GM19328 (cell line): ENCODE results near the gene DLX3.

Experiments
- ATAC-seq: cut with Tn5 transposase; IDR thresholded peaks from one replicate; pipeline ENCODE4 v1.9.1; 2021; ENCODE audit warnings: mild to moderate bottlenecking, moderate library complexity; ENCODE audit not compliant: unreplicated experiment

DLX3 gene

DNA sequence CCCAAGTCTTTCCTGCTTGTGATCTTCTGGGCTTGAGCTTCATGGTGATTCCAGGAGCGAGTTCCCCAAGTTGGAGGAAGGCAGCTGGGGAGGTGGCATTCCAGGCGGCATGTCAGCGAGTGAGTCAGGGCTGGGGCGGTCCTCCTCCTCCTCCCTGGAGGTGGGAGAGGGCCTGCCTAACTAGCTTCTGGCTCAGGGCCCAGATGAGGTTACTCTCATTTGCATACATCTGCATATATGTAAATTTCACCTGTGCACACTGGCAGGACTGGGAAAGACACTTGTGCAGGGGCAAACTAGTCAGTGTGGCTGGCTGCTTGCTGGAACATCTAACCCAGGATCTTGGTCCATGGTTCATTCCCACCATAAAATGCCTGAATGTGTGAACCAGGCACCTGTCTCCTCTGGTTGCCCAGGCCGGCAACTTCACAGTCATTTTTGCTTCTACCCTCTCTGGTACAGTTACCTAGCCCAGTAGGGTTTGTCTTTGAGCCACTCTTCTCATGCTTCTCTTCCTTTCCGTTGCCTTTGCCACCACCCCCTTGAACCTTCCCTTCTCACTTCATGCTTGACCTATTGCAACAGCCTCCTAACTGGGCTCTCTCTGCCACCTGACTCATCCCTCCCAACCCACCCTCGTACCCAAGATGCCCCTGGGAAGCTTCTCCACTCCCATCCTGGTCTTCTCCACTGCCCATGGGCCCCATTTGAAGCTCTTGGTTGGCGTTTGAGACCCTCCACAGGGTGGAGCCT lies 35.7 kb downstream of the DLX3 start:
- no peak for ATAC-seq

DNA sequence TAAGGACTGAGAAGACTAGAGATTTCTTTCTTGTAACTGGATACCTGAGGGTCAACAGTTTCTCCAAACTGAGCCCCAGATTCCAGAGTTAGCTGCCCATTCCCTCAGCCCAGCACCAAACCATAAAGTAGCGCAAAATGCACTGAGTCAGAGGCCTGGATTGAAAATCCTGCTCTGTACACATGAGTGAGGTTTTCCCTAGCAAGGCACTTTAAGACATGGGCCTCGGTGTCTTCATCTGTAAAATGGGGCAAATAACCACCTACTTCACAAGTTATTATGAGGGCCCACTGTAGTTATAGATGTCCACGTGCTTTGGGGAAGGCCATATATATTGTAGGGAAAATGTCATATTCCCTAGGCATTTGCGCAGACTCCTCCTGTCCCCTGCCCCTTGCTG lies 36.3 kb downstream of the DLX3 start:
- no peak for ATAC-seq

DNA sequence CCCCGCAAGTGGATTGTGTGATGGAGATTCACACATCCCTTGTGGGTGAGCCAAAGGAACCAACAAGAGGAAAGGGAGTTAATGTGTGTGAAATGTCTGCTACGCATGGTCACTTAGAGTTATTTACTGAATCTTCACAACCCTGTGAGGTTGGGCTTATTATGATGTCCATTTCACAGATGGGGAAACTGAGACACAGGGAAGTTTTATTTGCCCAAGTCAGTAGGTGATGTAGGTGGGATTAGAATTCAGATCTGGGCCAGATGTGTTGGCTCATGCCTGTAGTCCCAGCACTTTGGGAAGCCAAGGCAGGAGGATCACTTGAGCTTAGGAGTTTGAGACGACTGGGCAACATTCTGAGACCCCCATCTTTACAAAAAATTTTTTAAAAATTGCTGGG lies 37.7 kb downstream of the DLX3 start:
- ATAC-seq = no peak

DNA sequence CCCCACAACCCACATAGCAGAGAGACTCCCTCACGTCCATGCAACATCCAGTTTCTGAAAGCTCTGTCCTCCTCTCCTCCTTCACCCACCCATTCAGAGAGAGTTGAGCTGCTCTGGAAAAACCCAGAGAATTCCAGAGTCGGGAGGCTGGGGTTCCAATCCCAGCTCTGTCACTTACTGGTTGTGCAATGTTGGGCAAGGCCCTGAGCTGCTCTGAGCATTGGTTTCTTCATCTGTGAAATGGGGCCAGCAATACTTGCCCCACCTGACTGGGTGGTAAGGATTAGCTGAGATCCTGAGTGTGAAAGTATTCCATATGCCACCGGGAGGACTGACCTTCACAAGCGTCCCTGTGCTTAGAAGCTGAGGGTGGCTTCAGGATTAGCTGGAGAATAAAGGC lies 38.2 kb downstream of the DLX3 start:
- ATAC-seq = no peak

DNA sequence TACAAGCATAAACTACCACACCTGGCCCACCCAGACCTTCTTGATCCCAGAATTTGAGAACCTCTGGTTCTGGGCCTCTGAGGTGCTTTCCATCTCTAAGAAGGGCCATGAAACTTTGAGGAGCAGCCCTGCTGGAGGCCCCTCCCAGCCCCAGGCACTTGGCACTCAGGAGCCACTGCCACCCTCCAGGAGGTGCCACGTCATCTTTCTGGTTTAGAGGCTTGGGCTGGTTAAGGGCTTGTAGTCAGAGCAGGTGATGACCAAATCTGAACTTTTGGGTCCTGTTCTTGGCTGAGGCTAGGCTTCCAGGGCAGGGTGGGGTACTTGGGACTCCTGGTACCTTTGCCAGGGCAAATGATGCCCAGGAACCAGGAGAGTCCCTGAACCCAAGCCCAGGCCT lies 39.9 kb downstream of the DLX3 start:
- ATAC-seq = no peak

DNA sequence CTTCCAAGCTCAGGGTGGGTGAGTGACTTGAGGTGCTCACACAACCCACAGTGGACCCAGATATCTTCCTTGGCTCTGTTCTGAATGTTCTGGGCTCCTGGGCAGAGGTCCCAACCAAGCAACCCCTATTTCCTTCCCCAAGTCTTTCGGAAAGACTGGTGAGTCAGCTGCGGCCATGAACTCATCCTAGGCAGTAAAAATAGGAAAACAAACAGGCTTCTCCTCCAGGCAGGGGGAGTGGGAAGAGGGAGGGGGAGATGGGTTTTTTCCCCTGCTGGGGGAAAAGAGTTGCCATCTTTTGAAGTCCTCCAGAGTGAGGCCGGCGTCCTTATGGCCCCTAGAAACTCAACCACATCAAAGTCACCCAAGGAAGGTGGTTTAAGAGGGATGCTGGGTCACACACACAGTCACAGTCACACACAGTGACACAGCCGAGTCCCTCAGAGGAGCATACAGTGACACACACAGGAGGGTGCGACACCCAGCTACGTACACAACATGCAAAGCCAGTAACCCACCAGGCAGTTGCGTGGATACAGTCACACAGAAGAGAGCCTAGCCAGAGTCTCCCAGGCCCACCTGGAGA lies 42.0 kb downstream of the DLX3 start:
- ATAC-seq = no peak

DNA sequence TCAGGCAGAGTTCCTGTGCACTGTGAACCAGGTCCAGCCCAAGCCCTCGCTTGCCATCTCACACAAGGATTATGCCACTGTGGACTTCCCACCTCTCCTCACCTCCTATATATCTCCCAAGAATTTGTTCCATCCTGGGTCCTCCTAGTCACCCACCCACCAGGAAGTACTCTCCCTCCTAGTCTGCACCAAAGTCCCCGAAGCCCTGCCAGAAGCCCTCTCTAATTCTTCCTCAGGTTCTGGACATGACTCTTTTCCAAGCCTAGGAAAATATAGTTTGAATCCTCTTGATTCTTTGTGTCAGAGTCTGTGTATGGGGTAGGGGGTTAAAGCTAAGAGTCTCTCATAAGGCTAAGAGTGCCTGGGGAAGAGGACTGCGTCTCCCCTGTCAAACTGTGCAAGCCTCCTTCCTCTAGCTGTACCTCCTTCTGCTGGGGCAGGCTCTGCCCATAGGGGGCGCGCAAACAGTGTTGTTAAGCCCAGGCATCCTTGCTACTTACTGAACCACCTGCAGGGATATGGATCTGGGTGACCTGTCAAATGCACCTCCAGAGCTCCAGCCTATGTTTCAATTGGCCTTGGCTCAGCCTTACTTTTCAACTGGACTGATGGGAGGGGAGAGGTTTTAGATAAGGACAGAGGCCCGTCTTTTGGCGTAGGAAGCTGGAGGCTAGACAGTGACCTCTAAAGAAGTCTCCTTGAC lies 42.7 kb downstream of the DLX3 start:
- no peak for ATAC-seq

DNA sequence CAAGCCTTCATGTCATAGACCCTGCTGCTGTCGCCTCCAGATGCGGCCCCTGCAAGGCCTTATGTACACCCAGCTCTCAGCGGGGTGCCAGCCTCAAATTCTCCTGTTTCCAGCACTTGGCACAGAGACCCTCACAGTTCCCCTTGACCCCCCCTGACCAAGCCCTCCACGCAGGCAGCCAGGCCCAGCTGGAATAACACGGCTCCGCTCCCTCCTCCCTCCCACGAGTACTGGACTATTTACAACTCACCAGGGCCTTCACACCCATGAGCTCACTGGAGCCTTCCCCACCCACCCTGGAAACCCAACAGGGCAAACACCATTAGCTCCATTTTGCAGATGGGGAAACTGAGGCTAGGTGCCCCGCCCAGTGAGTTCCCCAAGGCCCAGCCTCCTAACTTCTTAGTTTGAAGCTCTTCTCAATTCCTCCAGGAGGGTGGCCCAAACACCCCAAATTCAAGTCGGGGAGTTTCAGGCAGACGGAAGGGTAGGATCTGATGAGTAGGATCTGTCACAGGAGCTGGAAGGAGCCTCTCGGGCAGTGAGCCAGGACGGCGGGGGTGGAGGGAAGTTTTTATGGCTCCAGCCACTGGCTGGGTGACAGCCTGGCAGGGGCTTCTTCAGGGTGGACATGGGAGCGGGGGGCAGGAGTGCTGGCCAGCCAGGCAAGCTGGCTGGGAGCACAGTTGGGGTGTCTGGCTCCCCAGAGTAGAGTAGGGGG lies 43.5 kb downstream of the DLX3 start:
- ATAC-seq = no peak

DNA sequence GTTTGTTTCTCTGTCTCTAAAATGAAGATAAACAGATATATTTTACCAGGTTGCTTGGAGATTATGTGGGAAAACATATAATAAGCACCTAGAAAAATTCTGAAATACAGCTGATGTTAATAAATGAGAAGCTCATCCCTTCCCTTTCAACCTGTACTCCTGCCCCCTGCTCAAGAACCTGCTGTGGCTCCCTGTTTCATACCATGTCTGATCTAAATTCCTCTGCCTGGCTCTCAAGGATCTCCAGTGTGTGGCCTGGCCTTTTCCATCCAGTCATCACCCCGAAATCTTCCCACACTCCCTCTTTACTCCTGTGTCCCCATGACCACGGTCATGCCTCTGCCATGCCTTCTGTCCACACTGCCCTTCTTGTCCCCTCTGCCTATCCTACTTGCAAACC lies 45.4 kb downstream of the DLX3 start:
- no peak for ATAC-seq

DNA sequence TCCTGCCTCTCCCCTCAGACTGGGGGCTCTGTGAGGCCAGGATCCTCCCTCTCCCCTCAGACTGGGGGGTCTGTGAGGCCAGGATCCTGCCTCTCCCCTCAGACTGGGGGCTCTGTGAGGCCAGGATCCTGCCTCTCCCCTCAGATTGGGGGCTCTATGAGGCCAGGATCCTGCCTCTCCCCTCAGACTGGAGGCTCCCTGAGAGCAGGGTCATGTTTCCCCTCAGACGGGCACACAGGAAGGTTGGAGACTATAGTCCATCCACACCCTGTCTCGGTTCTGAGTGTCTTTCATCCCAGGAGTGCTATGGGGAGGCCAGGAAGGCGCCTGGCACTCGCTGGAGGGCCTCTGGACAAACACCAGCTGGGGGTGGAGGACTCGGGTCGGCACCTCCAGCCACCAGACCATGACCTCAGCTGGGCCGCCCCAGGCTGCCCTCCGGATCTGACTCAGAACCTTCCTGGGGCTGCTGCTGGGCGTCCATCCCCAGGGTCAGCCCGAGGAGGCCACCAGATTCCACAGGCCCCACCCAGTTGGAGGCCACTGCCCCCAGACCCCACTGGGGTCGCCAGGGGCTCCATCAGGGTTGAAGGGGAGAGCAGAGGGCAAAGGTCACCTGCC lies 48.0 kb downstream of the DLX3 start:
- no peak for ATAC-seq

DNA sequence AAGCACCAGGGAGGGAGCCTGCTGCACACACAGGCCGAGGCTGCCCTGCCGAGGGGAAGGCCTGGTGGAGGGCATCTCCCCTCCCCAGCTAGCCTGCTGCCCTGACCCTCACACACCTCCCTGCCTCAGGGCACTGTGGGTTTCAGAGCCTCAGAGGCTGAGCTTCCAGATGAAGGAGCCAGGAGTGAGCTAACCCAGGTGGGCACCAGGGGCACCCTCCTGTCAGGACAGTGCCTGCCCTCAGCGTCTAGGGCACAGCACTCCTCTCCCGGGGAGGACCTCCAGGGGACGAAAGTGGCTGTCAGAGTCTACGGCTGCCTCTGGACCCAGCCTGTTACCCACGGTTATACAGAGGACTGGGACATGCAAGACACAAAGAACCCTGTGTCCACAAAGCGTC lies 48.8 kb downstream of the DLX3 start:
- ATAC-seq = no peak

DNA sequence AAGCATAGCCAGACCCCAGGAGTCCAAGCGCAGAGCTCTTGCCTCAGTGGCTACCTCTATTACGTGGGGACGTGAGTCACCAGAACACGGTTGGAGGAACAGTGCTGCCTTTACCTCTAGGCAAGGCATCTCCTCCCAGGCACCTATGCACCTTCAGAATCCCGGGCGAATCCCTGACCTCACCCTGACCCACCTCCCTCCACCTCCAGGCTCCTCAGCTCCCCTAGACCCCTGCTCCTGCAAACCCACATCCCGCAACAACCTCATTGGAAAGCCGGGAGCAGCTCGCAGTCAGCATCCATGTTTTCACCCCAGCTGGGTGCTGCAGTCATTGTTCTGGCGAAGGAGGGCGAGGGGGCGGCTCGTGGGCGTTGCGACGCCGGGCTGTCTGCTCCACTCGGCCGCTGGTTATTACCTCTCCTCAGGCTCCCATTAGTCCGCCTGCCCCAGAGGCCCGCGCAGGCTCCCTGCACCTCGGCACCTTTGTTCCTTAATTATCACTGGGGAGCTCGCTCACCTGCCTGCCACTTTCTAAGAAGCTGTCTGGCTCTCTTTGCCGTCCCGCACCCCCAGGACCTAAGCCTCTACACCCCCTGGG lies 50.7 kb downstream of the DLX3 start:
- no peak for ATAC-seq

DNA sequence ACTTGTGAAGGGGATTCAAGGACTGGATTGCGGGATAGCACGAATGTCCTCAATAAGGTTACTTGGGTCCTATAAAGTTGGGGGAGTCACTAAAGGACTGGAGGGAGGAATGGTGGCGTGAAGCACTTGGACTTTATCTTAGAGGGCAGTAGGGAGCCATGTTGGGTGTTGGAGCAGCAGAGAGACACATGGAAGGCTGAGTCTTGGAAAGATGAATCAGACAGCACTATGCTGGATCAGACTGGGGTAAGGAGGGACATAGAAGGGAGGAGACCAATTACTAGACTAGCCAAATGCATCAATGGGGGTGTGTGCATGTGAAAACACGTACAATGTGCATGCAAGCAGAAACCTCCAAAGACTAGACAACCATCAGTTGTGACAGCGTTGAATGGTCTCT lies 52.1 kb downstream of the DLX3 start:
- ATAC-seq = no peak

DNA sequence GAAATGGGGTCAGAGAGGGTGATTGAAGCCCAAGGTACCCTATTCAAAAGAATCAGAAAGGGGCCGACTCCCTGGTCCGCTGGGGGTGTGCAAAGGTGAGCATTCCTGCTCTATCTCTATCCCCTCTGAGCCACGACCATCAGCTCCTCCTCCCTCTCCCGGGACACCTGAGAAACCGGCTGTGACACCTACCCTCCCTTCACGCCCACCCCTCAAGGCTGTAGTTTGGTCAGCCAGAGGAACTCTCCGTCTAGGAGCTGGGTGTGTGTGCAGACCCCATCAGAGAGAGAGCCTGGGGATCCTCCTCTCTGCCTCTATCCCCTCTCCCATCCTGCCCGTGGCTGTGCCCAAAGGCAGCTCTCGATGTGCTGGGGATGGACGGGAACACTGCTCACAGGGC lies 53.6 kb downstream of the DLX3 start:
- no peak for ATAC-seq
